Measurements from ENCODE around the gene WDR27.
"Not testable (repeated sequence)": the region's sequence is repeated elsewhere in the genome, so short reads cannot be mapped to it uniquely, and the experiment has no call there.

Gene WDR27

GRCh38 chr6:169710009-169710408 lies 8.2 kb upstream of the WDR27 start:
- Histone ChIP-seq H3K36me3 (ENCODE audit: control insufficient read depth in 1 of 2, insufficient read depth in 2 of 2, low read length in 2 of 2) (peaks cover 8 to 45% of the 10 kb centered on the region in 2 donors), H3K4me3 (ENCODE audit: low read depth in 1 of 2, low read length in 2 of 2) (no peak overlapping the region), H3K4me1 (ENCODE audit: control insufficient read depth in 1 of 2, insufficient read depth in 2 of 2, low read length in 2 of 2) (peaks cover 0 to 8% of the 10 kb centered on the region in 2 donors), H3K27me3 (ENCODE audit: control insufficient read depth in 1 of 2, insufficient read depth in 2 of 2, low read length in 2 of 2) (no peaks in the 10 kb centered on the region), H3K9me3 (ENCODE audit: control insufficient read depth in 1 of 2, low read length in 2 of 2) (no peaks in the 10 kb centered on the region), H3K9ac (ENCODE audit: low read depth in 1 of 2, low read length in 2 of 2) (no peak overlapping the region), H3K27ac (ENCODE audit: low read depth, low read length) (no peak overlapping the region)

- Histone ChIP-seq H3K4me3 (ENCODE audit: low read depth in 1 of 2, low read length in 2 of 2) (no peak overlapping the region), H3K4me1 (ENCODE audit: control insufficient read depth in 1 of 2, insufficient read depth in 2 of 2, low read length in 2 of 2) (peaks cover 2 to 15% of the 10 kb centered on the region in 2 donors), H3K9me3 (ENCODE audit: control insufficient read depth in 1 of 2, low read length in 2 of 2) (no peaks in the 10 kb centered on the region), H3K27me3 (ENCODE audit: control insufficient read depth in 1 of 2, insufficient read depth in 2 of 2, low read length in 2 of 2) (no peaks in the 10 kb centered on the region), H3K9ac (ENCODE audit: low read depth in 1 of 2, low read length in 2 of 2) (no peak overlapping the region), H3K27ac (ENCODE audit: low read depth, low read length) (no peak overlapping the region), H3K36me3 (ENCODE audit: control insufficient read depth in 1 of 2, insufficient read depth in 2 of 2, low read length in 2 of 2) (peaks cover 8 to 40% of the 10 kb centered on the region in 2 donors)
Measured at GRCh38 chr6:169709293-169709692, 7.5 kb upstream of the WDR27 start.

GRCh38 chr6:169707772-169708171 lies 5.9 kb upstream of the WDR27 start:
- Histone ChIP-seq H3K9ac (ENCODE audit: low read depth in 1 of 2, low read length in 2 of 2) (no peak overlapping the region), H3K27ac (ENCODE audit: low read depth, low read length) (no peak overlapping the region), H3K4me1 (ENCODE audit: control insufficient read depth in 1 of 2, insufficient read depth in 2 of 2, low read length in 2 of 2) (peaks cover 16 to 30% of the 10 kb centered on the region in 2 donors), H3K27me3 (ENCODE audit: control insufficient read depth in 1 of 2, insufficient read depth in 2 of 2, low read length in 2 of 2) (no peaks in the 10 kb centered on the region), H3K36me3 (ENCODE audit: control insufficient read depth in 1 of 2, insufficient read depth in 2 of 2, low read length in 2 of 2) (peaks cover 8 to 34% of the 10 kb centered on the region in 2 donors), H3K4me3 (ENCODE audit: low read depth in 1 of 2, low read length in 2 of 2) (no peak overlapping the region), H3K9me3 (ENCODE audit: control insufficient read depth in 1 of 2, low read length in 2 of 2) (no peaks in the 10 kb centered on the region)

GRCh38 chr6:169702840-169703246 lies 1.0 kb upstream of the WDR27 start:
- H3K4me1 ChIP-seq (ENCODE audit: control insufficient read depth in 1 of 2, insufficient read depth in 2 of 2, low read length in 2 of 2) = peaks cover 29 to 44% of the 10 kb centered on the region in 2 donors
- H3K4me3 ChIP-seq (ENCODE audit: low read depth in 1 of 2, low read length in 2 of 2) = peak overlapping the region; percentile 90 to 97

GRCh38 chr6:169701311-169701953 lies 397 bp downstream of the WDR27 start:
- Histone ChIP-seq H3K36me3 (ENCODE audit: control insufficient read depth in 1 of 2, insufficient read depth in 2 of 2, low read length in 2 of 2) (peaks cover 0 to 12% of the 10 kb centered on the region in 2 donors), H3K9ac (ENCODE audit: low read depth in 1 of 2, low read length in 2 of 2) (peak overlapping the region; percentile 84 to 89), H3K4me1 (ENCODE audit: control insufficient read depth in 1 of 2, insufficient read depth in 2 of 2, low read length in 2 of 2) (peaks cover 29 to 44% of the 10 kb centered on the region in 2 donors), H3K27ac (ENCODE audit: low read depth, low read length) (peak overlapping the region; percentile 97), H3K27me3 (ENCODE audit: control insufficient read depth in 1 of 2, insufficient read depth in 2 of 2, low read length in 2 of 2) (no peaks in the 10 kb centered on the region), H3K4me3 (ENCODE audit: low read depth in 1 of 2, low read length in 2 of 2) (peak overlapping the region; percentile 90 to 97), H3K9me3 (ENCODE audit: control insufficient read depth in 1 of 2, low read length in 2 of 2) (no peaks in the 10 kb centered on the region)

More at GRCh38 chr6:169702840-169703246, 1.0 kb upstream of the WDR27 start:
- Histone ChIP-seq H3K27me3 (ENCODE audit: control insufficient read depth in 1 of 2, insufficient read depth in 2 of 2, low read length in 2 of 2) (no peaks in the 10 kb centered on the region), H3K36me3 (ENCODE audit: control insufficient read depth in 1 of 2, insufficient read depth in 2 of 2, low read length in 2 of 2) (peaks cover 0 to 14% of the 10 kb centered on the region in 2 donors), H3K9ac (ENCODE audit: low read depth in 1 of 2, low read length in 2 of 2) (peak overlapping the region; percentile 84 to 89), H3K9me3 (ENCODE audit: control insufficient read depth in 1 of 2, low read length in 2 of 2) (no peaks in the 10 kb centered on the region), H3K27ac (ENCODE audit: low read depth, low read length) (peak overlapping the region; percentile 97)

GRCh38 chr6:169700296-169700695 lies 1.5 kb downstream of the WDR27 start:
- H3K4me3 ChIP-seq (ENCODE audit: low read depth in 1 of 2, low read length in 2 of 2) = peak overlapping the region in 1 of 2 donors; percentile 32
- peaks cover 0 to 12% of the 10 kb centered on the region in 2 donors for H3K36me3 ChIP-seq (ENCODE audit: control insufficient read depth in 1 of 2, insufficient read depth in 2 of 2, low read length in 2 of 2)
- H3K9me3 ChIP-seq (ENCODE audit: control insufficient read depth in 1 of 2, low read length in 2 of 2) = peaks cover 0 to 2% of the 10 kb centered on the region in 2 donors
- no peaks in the 10 kb centered on the region for H3K27me3 ChIP-seq (ENCODE audit: control insufficient read depth in 1 of 2, insufficient read depth in 2 of 2, low read length in 2 of 2)
- H3K9ac ChIP-seq (ENCODE audit: low read depth in 1 of 2, low read length in 2 of 2) = peak overlapping the region in 1 of 2 donors; percentile 2
- no peak overlapping the region for H3K27ac ChIP-seq (ENCODE audit: low read depth, low read length)
- peaks cover 29 to 39% of the 10 kb centered on the region in 2 donors for H3K4me1 ChIP-seq (ENCODE audit: control insufficient read depth in 1 of 2, insufficient read depth in 2 of 2, low read length in 2 of 2)

- H3K36me3 ChIP-seq (ENCODE audit: control insufficient read depth in 1 of 2, insufficient read depth in 2 of 2, low read length in 2 of 2); H3K9ac ChIP-seq (ENCODE audit: low read depth in 1 of 2, low read length in 2 of 2); H3K4me3 ChIP-seq (ENCODE audit: low read depth in 1 of 2, low read length in 2 of 2); H3K9me3 ChIP-seq (ENCODE audit: control insufficient read depth in 1 of 2, low read length in 2 of 2); H3K27ac ChIP-seq (ENCODE audit: low read depth, low read length); H3K27me3 ChIP-seq (ENCODE audit: control insufficient read depth in 1 of 2, insufficient read depth in 2 of 2, low read length in 2 of 2): not testable (repeated sequence)
- H3K4me1 ChIP-seq (ENCODE audit: control insufficient read depth in 1 of 2, insufficient read depth in 2 of 2, low read length in 2 of 2) = peaks cover 10 to 12% of the 10 kb centered on the region in 2 donors
Measured at GRCh38 chr6:169697115-169697514, 4.7 kb downstream of the WDR27 start.

GRCh38 chr6:169695131-169695530 lies 6.7 kb downstream of the WDR27 start:
- H3K36me3 ChIP-seq (ENCODE audit: control insufficient read depth in 1 of 2, insufficient read depth in 2 of 2, low read length in 2 of 2) = peaks cover 0 to 7% of the 10 kb centered on the region in 2 donors
- H3K9ac ChIP-seq (ENCODE audit: low read depth in 1 of 2, low read length in 2 of 2) = no peak overlapping the region
- no peak overlapping the region for H3K4me3 ChIP-seq (ENCODE audit: low read depth in 1 of 2, low read length in 2 of 2)
- peaks cover 0 to 6% of the 10 kb centered on the region in 2 donors for H3K9me3 ChIP-seq (ENCODE audit: control insufficient read depth in 1 of 2, low read length in 2 of 2)
- H3K27ac ChIP-seq (ENCODE audit: low read depth, low read length) = no peak overlapping the region
- peaks cover under 1 to 2% of the 10 kb centered on the region in 2 donors for H3K4me1 ChIP-seq (ENCODE audit: control insufficient read depth in 1 of 2, insufficient read depth in 2 of 2, low read length in 2 of 2)
- H3K27me3 ChIP-seq (ENCODE audit: control insufficient read depth in 1 of 2, insufficient read depth in 2 of 2, low read length in 2 of 2) = no peaks in the 10 kb centered on the region

GRCh38 chr6:169692516-169692915 lies 9.3 kb downstream of the WDR27 start:
- Histone ChIP-seq H3K4me1 (ENCODE audit: control insufficient read depth in 1 of 2, insufficient read depth in 2 of 2, low read length in 2 of 2) (no peaks in the 10 kb centered on the region), H3K9ac (ENCODE audit: low read depth in 1 of 2, low read length in 2 of 2) (no peak overlapping the region), H3K27ac (ENCODE audit: low read depth, low read length) (no peak overlapping the region), H3K36me3 (ENCODE audit: control insufficient read depth in 1 of 2, insufficient read depth in 2 of 2, low read length in 2 of 2) (peaks cover 6 to 8% of the 10 kb centered on the region in 2 donors), H3K27me3 (ENCODE audit: control insufficient read depth in 1 of 2, insufficient read depth in 2 of 2, low read length in 2 of 2) (no peaks in the 10 kb centered on the region), H3K4me3 (ENCODE audit: low read depth in 1 of 2, low read length in 2 of 2) (no peak overlapping the region), H3K9me3 (ENCODE audit: control insufficient read depth in 1 of 2, low read length in 2 of 2) (peaks cover 0 to 6% of the 10 kb centered on the region in 2 donors)

GRCh38 chr6:169691260-169691659 lies 10.6 kb downstream of the WDR27 start:
- Histone ChIP-seq H3K9ac (ENCODE audit: low read depth in 1 of 2, low read length in 2 of 2) (no peak overlapping the region), H3K4me3 (ENCODE audit: low read depth in 1 of 2, low read length in 2 of 2) (no peak overlapping the region), H3K4me1 (ENCODE audit: control insufficient read depth in 1 of 2, insufficient read depth in 2 of 2, low read length in 2 of 2) (no peaks in the 10 kb centered on the region), H3K27me3 (ENCODE audit: control insufficient read depth in 1 of 2, insufficient read depth in 2 of 2, low read length in 2 of 2) (no peaks in the 10 kb centered on the region), H3K27ac (ENCODE audit: low read depth, low read length) (no peak overlapping the region), H3K9me3 (ENCODE audit: control insufficient read depth in 1 of 2, low read length in 2 of 2) (peaks cover 5 to 6% of the 10 kb centered on the region in 2 donors), H3K36me3 (ENCODE audit: control insufficient read depth in 1 of 2, insufficient read depth in 2 of 2, low read length in 2 of 2) (peaks cover 6 to 18% of the 10 kb centered on the region in 2 donors)
